ENCODE results near the gene NRXN3. TPM values are rescaled to one million over a fixed set of nuclear protein-coding genes. Genes with fewer than 3 reads are reported as not detected.
A peak's percentile ranks its signal among the peaks of the same experiment; 100 is the strongest.

The NRXN3 gene
- total and polyA plus RNA-seq, 4 donors, result 21.9 to 73.4 (median 65.7) TPM

GRCh38 chr14:79734656-79735055 is 1564.5 kb downstream of the NRXN3 start:
- WGBS (ENCODE audit: insufficient coverage), result no CpG with 5 or more reads among the region's 1 CpG
- Histone ChIP-seq H3K27ac (ENCODE audit: low read depth, low read length) (no peak overlapping the region), H3K4me1 (ENCODE audit: control insufficient read depth, insufficient read depth, low read length) (peaks cover 2% of the 10 kb centered on the region), H3K36me3 (ENCODE audit: control insufficient read depth, insufficient read depth, low read length) (no peaks in the 10 kb centered on the region), H3K4me3 (ENCODE audit: low read depth, low read length) (no peak overlapping the region), H3K27me3 (ENCODE audit: control insufficient read depth, insufficient read depth, low read length) (no peaks in the 10 kb centered on the region), H3K9me3 (ENCODE audit: control insufficient read depth, insufficient read depth, low read length) (no peaks in the 10 kb centered on the region)
- DNase-seq (ENCODE audit: low read depth in 4 of 6, low spot score in 6 of 6), result no peak

- DNase-seq (ENCODE audit: low read depth in 4 of 6, low spot score in 6 of 6), result no peak
- no peak overlapping the region for H3K4me3 ChIP-seq (ENCODE audit: low read depth, low read length)
- H3K4me1 ChIP-seq (ENCODE audit: control insufficient read depth, insufficient read depth, low read length), result peaks cover 1% of the 10 kb centered on the region
- no peaks in the 10 kb centered on the region for H3K27me3 ChIP-seq (ENCODE audit: control insufficient read depth, insufficient read depth, low read length)
- H3K36me3 ChIP-seq (ENCODE audit: control insufficient read depth, insufficient read depth, low read length), result no peaks in the 10 kb centered on the region
- no peak overlapping the region for H3K27ac ChIP-seq (ENCODE audit: low read depth, low read length)
- H3K9me3 ChIP-seq (ENCODE audit: control insufficient read depth, insufficient read depth, low read length), result no peaks in the 10 kb centered on the region
- no CpG with 5 or more reads among the region's 3 CpGs for WGBS (ENCODE audit: insufficient coverage)
Measured at GRCh38 chr14:79735121-79735520, 1564.9 kb downstream of the NRXN3 start.

GRCh38 chr14:79740066-79740601 is 1570.0 kb downstream of the NRXN3 start:
- Histone ChIP-seq H3K9me3 (ENCODE audit: control insufficient read depth, insufficient read depth, low read length) (no peaks in the 10 kb centered on the region), H3K27me3 (ENCODE audit: control insufficient read depth, insufficient read depth, low read length) (no peaks in the 10 kb centered on the region), H3K4me3 (ENCODE audit: low read depth, low read length) (no peak overlapping the region), H3K27ac (ENCODE audit: low read depth, low read length) (no peak overlapping the region), H3K4me1 (ENCODE audit: control insufficient read depth, insufficient read depth, low read length) (no peaks in the 10 kb centered on the region), H3K36me3 (ENCODE audit: control insufficient read depth, insufficient read depth, low read length) (no peaks in the 10 kb centered on the region)
- no peak for DNase-seq (ENCODE audit: low read depth in 4 of 6, low spot score in 6 of 6)
- 9% methylated on average over 1 of the region's 2 CpGs for WGBS (ENCODE audit: insufficient coverage)

- H3K27me3 ChIP-seq (ENCODE audit: control insufficient read depth, insufficient read depth, low read length), result no peaks in the 10 kb centered on the region
- H3K4me1 ChIP-seq (ENCODE audit: control insufficient read depth, insufficient read depth, low read length), result no peaks in the 10 kb centered on the region
- DNase-seq (ENCODE audit: low read depth in 4 of 6, low spot score in 6 of 6), result peak in 1 of 6 donors; percentile 65
- no CpG with 5 or more reads among the region's 1 CpG for WGBS (ENCODE audit: insufficient coverage)
- H3K36me3 ChIP-seq (ENCODE audit: control insufficient read depth, insufficient read depth, low read length), result no peaks in the 10 kb centered on the region
- no peak overlapping the region for H3K4me3 ChIP-seq (ENCODE audit: low read depth, low read length)
- no peaks in the 10 kb centered on the region for H3K9me3 ChIP-seq (ENCODE audit: control insufficient read depth, insufficient read depth, low read length)
- no peak overlapping the region for H3K27ac ChIP-seq (ENCODE audit: low read depth, low read length)
Measured at GRCh38 chr14:79742142-79742541, 1572.0 kb downstream of the NRXN3 start.

- peak in 1 of 6 donors; percentile 69 for DNase-seq (ENCODE audit: low read depth in 4 of 6, low spot score in 6 of 6)
- no peak overlapping the region for H3K27ac ChIP-seq (ENCODE audit: low read depth, low read length)
- no peak overlapping the region for H3K4me3 ChIP-seq (ENCODE audit: low read depth, low read length)
- no peaks in the 10 kb centered on the region for H3K36me3 ChIP-seq (ENCODE audit: control insufficient read depth, insufficient read depth, low read length)
- no peaks in the 10 kb centered on the region for H3K4me1 ChIP-seq (ENCODE audit: control insufficient read depth, insufficient read depth, low read length)
- 33% methylated on average over 1 of the region's 2 CpGs for WGBS (ENCODE audit: insufficient coverage)
- H3K9me3 ChIP-seq (ENCODE audit: control insufficient read depth, insufficient read depth, low read length), result no peaks in the 10 kb centered on the region
- H3K27me3 ChIP-seq (ENCODE audit: control insufficient read depth, insufficient read depth, low read length), result no peaks in the 10 kb centered on the region
Measured at GRCh38 chr14:79745046-79745445, 1574.9 kb downstream of the NRXN3 start.

- Histone ChIP-seq H3K4me1 (ENCODE audit: control insufficient read depth, insufficient read depth, low read length) (no peaks in the 10 kb centered on the region), H3K9me3 (ENCODE audit: control insufficient read depth, insufficient read depth, low read length) (no peaks in the 10 kb centered on the region), H3K27ac (ENCODE audit: low read depth, low read length) (no peak overlapping the region), H3K36me3 (ENCODE audit: control insufficient read depth, insufficient read depth, low read length) (no peaks in the 10 kb centered on the region), H3K27me3 (ENCODE audit: control insufficient read depth, insufficient read depth, low read length) (no peaks in the 10 kb centered on the region), H3K4me3 (ENCODE audit: low read depth, low read length) (no peak overlapping the region)
- no peak for DNase-seq (ENCODE audit: low read depth in 4 of 6, low spot score in 6 of 6)
- 38% methylated on average over 2 of the region's 2 CpGs for WGBS (ENCODE audit: insufficient coverage)
Measured at GRCh38 chr14:79749065-79749464, 1578.9 kb downstream of the NRXN3 start.

- H3K27ac ChIP-seq (ENCODE audit: low read depth, low read length), result no peak overlapping the region
- H3K9me3 ChIP-seq (ENCODE audit: control insufficient read depth, insufficient read depth, low read length), result no peaks in the 10 kb centered on the region
- no peak overlapping the region for H3K4me3 ChIP-seq (ENCODE audit: low read depth, low read length)
- H3K36me3 ChIP-seq (ENCODE audit: control insufficient read depth, insufficient read depth, low read length), result no peaks in the 10 kb centered on the region
- no peaks in the 10 kb centered on the region for H3K4me1 ChIP-seq (ENCODE audit: control insufficient read depth, insufficient read depth, low read length)
- H3K27me3 ChIP-seq (ENCODE audit: control insufficient read depth, insufficient read depth, low read length), result no peaks in the 10 kb centered on the region
- DNase-seq (ENCODE audit: low read depth in 4 of 6, low spot score in 6 of 6), result no peak
Measured at GRCh38 chr14:79758985-79759384, 1588.8 kb downstream of the NRXN3 start.

- no peak for DNase-seq (ENCODE audit: low read depth in 4 of 6, low spot score in 6 of 6)
- no peak overlapping the region for H3K4me3 ChIP-seq (ENCODE audit: low read depth, low read length)
- no peaks in the 10 kb centered on the region for H3K36me3 ChIP-seq (ENCODE audit: control insufficient read depth, insufficient read depth, low read length)
- H3K27ac ChIP-seq (ENCODE audit: low read depth, low read length), result no peak overlapping the region
- 100% methylated on average over 1 of the region's 3 CpGs for WGBS (ENCODE audit: insufficient coverage)
- no peaks in the 10 kb centered on the region for H3K9me3 ChIP-seq (ENCODE audit: control insufficient read depth, insufficient read depth, low read length)
- H3K27me3 ChIP-seq (ENCODE audit: control insufficient read depth, insufficient read depth, low read length), result no peaks in the 10 kb centered on the region
- H3K4me1 ChIP-seq (ENCODE audit: control insufficient read depth, insufficient read depth, low read length), result no peaks in the 10 kb centered on the region
Measured at GRCh38 chr14:79764323-79764722, 1594.2 kb downstream of the NRXN3 start.

GRCh38 chr14:79766511-79766910 is 1596.3 kb downstream of the NRXN3 start:
- Histone ChIP-seq H3K4me1 (ENCODE audit: control insufficient read depth, insufficient read depth, low read length) (no peaks in the 10 kb centered on the region), H3K9me3 (ENCODE audit: control insufficient read depth, insufficient read depth, low read length) (no peaks in the 10 kb centered on the region), H3K27me3 (ENCODE audit: control insufficient read depth, insufficient read depth, low read length) (no peaks in the 10 kb centered on the region), H3K4me3 (ENCODE audit: low read depth, low read length) (no peak overlapping the region), H3K36me3 (ENCODE audit: control insufficient read depth, insufficient read depth, low read length) (no peaks in the 10 kb centered on the region), H3K27ac (ENCODE audit: low read depth, low read length) (no peak overlapping the region)
- DNase-seq (ENCODE audit: low read depth in 4 of 6, low spot score in 6 of 6), result peak in 1 of 6 donors; percentile 63
- WGBS (ENCODE audit: insufficient coverage), result 80% methylated on average over 1 of the region's 2 CpGs

GRCh38 chr14:79767251-79767650 is 1597.1 kb downstream of the NRXN3 start:
- DNase-seq (ENCODE audit: low read depth in 4 of 6, low spot score in 6 of 6), result no peak
- Histone ChIP-seq H3K27me3 (ENCODE audit: control insufficient read depth, insufficient read depth, low read length) (no peaks in the 10 kb centered on the region), H3K4me1 (ENCODE audit: control insufficient read depth, insufficient read depth, low read length) (no peaks in the 10 kb centered on the region), H3K36me3 (ENCODE audit: control insufficient read depth, insufficient read depth, low read length) (no peaks in the 10 kb centered on the region), H3K9me3 (ENCODE audit: control insufficient read depth, insufficient read depth, low read length) (no peaks in the 10 kb centered on the region), H3K4me3 (ENCODE audit: low read depth, low read length) (no peak overlapping the region), H3K27ac (ENCODE audit: low read depth, low read length) (no peak overlapping the region)
- WGBS (ENCODE audit: insufficient coverage), result no CpG with 5 or more reads among the region's 1 CpG
